ENCODE results near the gene SNRPE. TPM values are rescaled to one million over a fixed set of nuclear protein-coding genes. Genes with fewer than 3 reads are reported as not detected.

Gene SNRPE
- total RNA-seq, 1 experiment from 2014 or later = 358 TPM

- TF ChIP-seq EZH2 (IDR thresholded peaks at IDR 0.05; ENCODE audit: borderline replicate concordance, low read depth, low read length, poor library complexity, severe bottlenecking) (no peak), CTCF (conservative IDR thresholded peaks at IDR 0.05; ENCODE audit: low read depth, low read length) (no peak)
- POLR2A ChIA-PET (ENCODE audit: low non-redundant PET) = no interaction called here
- intact Hi-C loops (cut with micrococcal nuclease; ENCODE audit: unreplicated experiment) = no loop called here
- Histone ChIP-seq H3K4me3 (ENCODE audit: low read depth, low read length, poor library complexity, severe bottlenecking) (no peak overlapping the region), H3K27me3 (replicated peaks; ENCODE audit: insufficient read depth, low read depth, low read length, poor library complexity) (no peaks in the 10 kb centered on the region), H3K27ac (ENCODE audit: low read depth, low read length, poor library complexity, severe bottlenecking) (no peak overlapping the region), H3K4me1 (ENCODE audit: insufficient read depth, low read length, poor library complexity, severe bottlenecking) (no peaks in the 10 kb centered on the region), H3K9me3 (ENCODE audit: low read depth, low read length, poor library complexity, severe bottlenecking) (peaks cover 5% of the 10 kb centered on the region), H3K36me3 (ENCODE audit: insufficient read depth, low read length, poor library complexity, severe bottlenecking) (no peaks in the 10 kb centered on the region)
- no TSS peak for BruUV-seq (replicated peaks)
- CTCF ChIA-PET = no interaction called here
- no peak for DNase-seq (ENCODE audit: low spot score)
Observed at GRCh38 chr1:203899353-203899716, 37.9 kb downstream of the SNRPE start.

GRCh38 chr1:203899869-203900714 lies 38.7 kb downstream of the SNRPE start:
- Histone ChIP-seq H3K9me3 (ENCODE audit: low read depth, low read length, poor library complexity, severe bottlenecking) (no peaks in the 10 kb centered on the region), H3K4me3 (ENCODE audit: low read depth, low read length, poor library complexity, severe bottlenecking) (no peak overlapping the region), H3K27me3 (replicated peaks; ENCODE audit: insufficient read depth, low read depth, low read length, poor library complexity) (no peaks in the 10 kb centered on the region), H3K4me1 (ENCODE audit: insufficient read depth, low read length, poor library complexity, severe bottlenecking) (no peaks in the 10 kb centered on the region), H3K27ac (ENCODE audit: low read depth, low read length, poor library complexity, severe bottlenecking) (no peak overlapping the region), H3K36me3 (ENCODE audit: insufficient read depth, low read length, poor library complexity, severe bottlenecking) (no peaks in the 10 kb centered on the region)
- intact Hi-C loops (cut with micrococcal nuclease; ENCODE audit: unreplicated experiment) = no loop called here
- TF ChIP-seq CTCF (conservative IDR thresholded peaks at IDR 0.05; ENCODE audit: low read depth, low read length) (no peak), EZH2 (IDR thresholded peaks at IDR 0.05; ENCODE audit: borderline replicate concordance, low read depth, low read length, poor library complexity, severe bottlenecking) (no peak)
- DNase-seq (ENCODE audit: low spot score) = no peak
- ChIA-PET CTCF (no interaction called here), POLR2A (ENCODE audit: low non-redundant PET) (no interaction called here)
- no TSS peak for BruUV-seq (replicated peaks)

- DNase-seq (ENCODE audit: low spot score) = no peak
- TF ChIP-seq CTCF (conservative IDR thresholded peaks at IDR 0.05; ENCODE audit: low read depth, low read length) (no peak), EZH2 (IDR thresholded peaks at IDR 0.05; ENCODE audit: borderline replicate concordance, low read depth, low read length, poor library complexity, severe bottlenecking) (no peak)
- ChIA-PET POLR2A (ENCODE audit: low non-redundant PET) (no interaction called here), CTCF (no interaction called here)
- Histone ChIP-seq H3K27me3 (replicated peaks; ENCODE audit: insufficient read depth, low read depth, low read length, poor library complexity) (no peaks in the 10 kb centered on the region), H3K27ac (ENCODE audit: low read depth, low read length, poor library complexity, severe bottlenecking) (no peak overlapping the region), H3K36me3 (ENCODE audit: insufficient read depth, low read length, poor library complexity, severe bottlenecking) (no peaks in the 10 kb centered on the region), H3K4me3 (ENCODE audit: low read depth, low read length, poor library complexity, severe bottlenecking) (no peak overlapping the region), H3K9me3 (ENCODE audit: low read depth, low read length, poor library complexity, severe bottlenecking) (no peaks in the 10 kb centered on the region), H3K4me1 (ENCODE audit: insufficient read depth, low read length, poor library complexity, severe bottlenecking) (no peaks in the 10 kb centered on the region)
- BruUV-seq (replicated peaks) = no TSS peak
- intact Hi-C loops (cut with micrococcal nuclease; ENCODE audit: unreplicated experiment) = no loop called here
Observed at GRCh38 chr1:203901581-203901980, 40.2 kb downstream of the SNRPE start.
